CD4-positive, alpha-beta T cell treated with Interleukin-2 at 100 ng/mL for 4 hours (primary cell): ENCODE results near the gene ARSG.
"Not testable (repeated sequence)": the region's sequence is repeated elsewhere in the genome, so short reads cannot be mapped to it uniquely, and the experiment has no call there.

Experiments
- DNase-seq: peaks from one replicate; pipeline ENCODE4 v3.0.0-alpha.2; 2020; ENCODE audit warnings: low spot score

ARSG gene

GRCh38 chr17:68306819-68307218, 15.5 kb downstream of the ARSG start:
- DNase-seq = no peak

- DNase-seq = no peak
These were observed 16.1 kb downstream of the ARSG start for GRCh38 chr17:68307443-68307842.

GRCh38 chr17:68308486-68308885, 17.2 kb downstream of the ARSG start:
- not testable (repeated sequence) for DNase-seq

GRCh38 chr17:68309066-68309670, 17.9 kb downstream of the ARSG start:
- not testable (repeated sequence) for DNase-seq

GRCh38 chr17:68310152-68310551, 18.9 kb downstream of the ARSG start:
- peak; percentile 63 for DNase-seq

GRCh38 chr17:68314916-68315535, 23.7 kb downstream of the ARSG start:
- DNase-seq = peak; percentile 68

- DNase-seq = no peak
These were observed 24.6 kb downstream of the ARSG start for GRCh38 chr17:68315930-68316329.

- no peak for DNase-seq
These were observed 26.2 kb downstream of the ARSG start for GRCh38 chr17:68317458-68317857.

GRCh38 chr17:68318103-68318991, 27.1 kb downstream of the ARSG start:
- DNase-seq = no peak

- no peak for DNase-seq
These were observed 28.3 kb downstream of the ARSG start for GRCh38 chr17:68319410-68320162.

GRCh38 chr17:68320311-68320865, 29.1 kb downstream of the ARSG start:
- no peak for DNase-seq

GRCh38 chr17:68320943-68321555, 29.8 kb downstream of the ARSG start:
- DNase-seq = no peak

- no peak for DNase-seq
These were observed 30.3 kb downstream of the ARSG start for GRCh38 chr17:68321556-68321954.

- DNase-seq = no peak
These were observed 31.3 kb downstream of the ARSG start for GRCh38 chr17:68322630-68323029.

- no peak for DNase-seq
These were observed 32.8 kb downstream of the ARSG start for GRCh38 chr17:68324114-68324513.

- no peak for DNase-seq
These were observed 33.5 kb downstream of the ARSG start for GRCh38 chr17:68324654-68325336.

- no peak for DNase-seq
These were observed 34.7 kb downstream of the ARSG start for GRCh38 chr17:68325961-68326360.

GRCh38 chr17:68326681-68327080, 35.4 kb downstream of the ARSG start:
- no peak for DNase-seq

- DNase-seq = no peak
These were observed 36.7 kb downstream of the ARSG start for GRCh38 chr17:68327823-68328557.

GRCh38 chr17:68328676-68329075, 37.4 kb downstream of the ARSG start:
- DNase-seq = no peak
